Stimulated activated CD4-positive, alpha-beta T cell treated with anti-CD3 and anti-CD28 coated beads, Interleukin-15, amount 100 ng/mL, for 48 hours (primary cell): ENCODE measurements around the gene HMOX1.

Source experiments
- DNase-seq, 2 donors: peaks; one replicate each; pipeline ENCODE4 v3.0.0-alpha.2; 2020; ENCODE audit warnings: low read depth in 2 of 2

The HMOX1 gene, protein sequence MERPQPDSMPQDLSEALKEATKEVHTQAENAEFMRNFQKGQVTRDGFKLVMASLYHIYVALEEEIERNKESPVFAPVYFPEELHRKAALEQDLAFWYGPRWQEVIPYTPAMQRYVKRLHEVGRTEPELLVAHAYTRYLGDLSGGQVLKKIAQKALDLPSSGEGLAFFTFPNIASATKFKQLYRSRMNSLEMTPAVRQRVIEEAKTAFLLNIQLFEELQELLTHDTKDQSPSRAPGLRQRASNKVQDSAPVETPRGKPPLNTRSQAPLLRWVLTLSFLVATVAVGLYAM

DNA sequence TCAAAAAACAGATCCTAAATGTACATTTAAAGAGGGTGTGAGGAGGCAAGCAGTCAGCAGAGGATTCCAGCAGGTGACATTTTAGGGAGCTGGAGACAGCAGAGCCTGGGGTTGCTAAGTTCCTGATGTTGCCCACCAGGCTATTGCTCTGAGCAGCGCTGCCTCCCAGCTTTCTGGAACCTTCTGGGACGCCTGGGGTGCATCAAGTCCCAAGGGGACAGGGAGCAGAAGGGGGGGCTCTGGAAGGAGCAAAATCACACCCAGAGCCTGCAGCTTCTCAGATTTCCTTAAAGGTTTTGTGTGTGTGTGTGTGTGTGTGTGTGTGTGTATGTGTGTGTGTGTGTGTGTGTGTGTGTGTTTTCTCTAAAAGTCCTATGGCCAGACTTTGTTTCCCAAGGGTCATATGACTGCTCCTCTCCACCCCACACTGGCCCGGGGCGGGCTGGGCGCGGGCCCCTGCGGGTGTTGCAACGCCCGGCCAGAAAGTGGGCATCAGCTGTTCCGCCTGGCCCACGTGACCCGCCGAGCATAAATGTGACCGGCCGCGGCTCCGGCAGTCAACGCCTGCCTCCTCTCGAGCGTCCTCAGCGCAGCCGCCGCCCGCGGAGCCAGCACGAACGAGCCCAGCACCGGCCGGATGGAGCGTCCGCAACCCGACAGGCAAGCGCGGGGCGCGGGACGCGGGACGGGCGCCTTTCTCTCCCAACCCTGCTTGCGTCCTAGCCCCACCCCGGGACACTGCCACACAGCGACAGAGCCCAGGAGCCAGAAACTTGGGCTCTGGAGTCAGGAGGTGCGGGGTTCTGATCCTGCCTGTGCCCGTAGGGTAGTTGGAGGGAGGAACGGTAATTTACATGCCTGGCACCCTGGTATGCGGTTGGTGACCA, at the start of gene HMOX1:
Gene HMOX1 (plus strand): TSS at position 560 of the 887 bp plus-strand sequence. CDS start 78 bp downstream, at position 638.
- DNase-seq: peak in 1 of 2 donors; percentile 41

DNA sequence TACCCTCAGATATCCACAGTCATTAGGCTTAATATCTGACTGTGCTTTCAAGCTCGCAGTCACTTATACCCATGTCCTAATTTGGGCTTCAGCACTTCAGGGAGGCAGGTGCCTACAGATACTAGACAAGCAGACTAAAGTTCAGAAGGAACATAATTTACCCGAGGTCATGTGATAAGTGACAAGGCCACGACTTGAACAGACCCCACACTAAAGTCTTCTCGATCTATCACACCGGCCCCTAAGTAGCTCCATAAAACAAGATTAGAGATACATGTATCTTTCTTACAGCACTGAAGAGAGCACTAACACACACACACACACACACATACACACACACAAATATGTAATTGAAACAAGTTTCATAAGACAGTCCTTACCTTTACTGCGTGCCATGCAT, 48.6 kb upstream of the HMOX1 start:
- no peak for DNase-seq

DNA sequence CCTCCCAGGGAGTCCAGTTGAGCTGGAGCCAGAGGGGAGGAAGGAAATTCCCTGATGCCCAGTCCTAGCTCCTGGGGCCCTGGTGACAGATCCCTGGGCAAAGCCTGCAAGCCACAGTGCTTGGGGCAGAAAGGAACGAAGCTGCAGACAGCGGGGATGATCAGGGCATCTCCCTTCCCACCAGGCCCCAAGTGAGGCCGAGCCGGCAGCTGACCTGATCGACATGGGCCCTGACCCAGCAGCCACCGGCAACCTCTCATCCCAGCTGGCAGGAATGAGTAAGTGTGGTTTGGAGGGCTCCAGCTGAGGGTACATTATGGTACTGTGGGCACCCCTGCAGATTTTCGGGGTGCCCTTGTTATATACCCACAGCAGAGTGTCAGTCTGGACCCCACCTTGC, 47.7 kb upstream of the HMOX1 start:
- no peak for DNase-seq

DNA sequence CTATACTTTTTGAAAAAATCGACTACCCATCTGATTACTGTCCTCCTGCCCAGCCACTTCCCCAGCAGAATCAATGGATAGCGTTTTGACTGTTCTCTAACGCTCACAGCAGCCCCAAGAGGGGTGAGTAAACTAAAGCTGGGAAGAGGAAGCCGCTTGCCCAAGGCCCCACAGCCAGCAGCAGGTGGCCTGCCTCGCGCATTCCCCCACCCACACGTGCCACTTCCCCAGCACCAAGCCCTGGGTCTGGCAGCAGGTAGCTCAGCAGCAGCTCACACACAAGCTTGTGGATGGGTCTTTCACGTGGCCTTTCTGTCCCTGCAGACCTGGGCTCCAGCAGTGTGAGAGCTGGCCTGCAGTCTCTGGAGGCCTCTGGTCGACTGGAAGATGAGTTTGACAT, 46.9 kb upstream of the HMOX1 start:
- no peak for DNase-seq

DNA sequence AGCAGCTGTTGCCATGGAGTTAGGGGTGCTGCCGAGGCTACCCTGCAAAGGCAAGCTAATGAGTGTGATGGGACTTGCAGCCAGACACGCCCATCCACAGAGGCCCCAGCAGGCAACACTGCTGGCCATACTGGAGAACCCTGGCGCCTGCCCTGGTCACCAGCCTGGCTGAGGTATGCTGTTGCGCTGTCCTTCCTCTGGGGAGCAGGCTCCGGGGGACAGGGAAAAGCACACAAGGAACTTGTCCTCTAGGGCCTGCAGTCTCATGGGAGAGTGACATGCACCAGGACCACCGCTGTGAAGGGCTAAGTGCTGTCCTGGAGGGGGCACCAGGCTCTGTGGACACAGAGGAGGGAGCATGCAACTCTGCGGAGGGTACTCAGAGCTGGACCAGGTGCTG, 45.4 kb upstream of the HMOX1 start:
- no peak for DNase-seq

DNA sequence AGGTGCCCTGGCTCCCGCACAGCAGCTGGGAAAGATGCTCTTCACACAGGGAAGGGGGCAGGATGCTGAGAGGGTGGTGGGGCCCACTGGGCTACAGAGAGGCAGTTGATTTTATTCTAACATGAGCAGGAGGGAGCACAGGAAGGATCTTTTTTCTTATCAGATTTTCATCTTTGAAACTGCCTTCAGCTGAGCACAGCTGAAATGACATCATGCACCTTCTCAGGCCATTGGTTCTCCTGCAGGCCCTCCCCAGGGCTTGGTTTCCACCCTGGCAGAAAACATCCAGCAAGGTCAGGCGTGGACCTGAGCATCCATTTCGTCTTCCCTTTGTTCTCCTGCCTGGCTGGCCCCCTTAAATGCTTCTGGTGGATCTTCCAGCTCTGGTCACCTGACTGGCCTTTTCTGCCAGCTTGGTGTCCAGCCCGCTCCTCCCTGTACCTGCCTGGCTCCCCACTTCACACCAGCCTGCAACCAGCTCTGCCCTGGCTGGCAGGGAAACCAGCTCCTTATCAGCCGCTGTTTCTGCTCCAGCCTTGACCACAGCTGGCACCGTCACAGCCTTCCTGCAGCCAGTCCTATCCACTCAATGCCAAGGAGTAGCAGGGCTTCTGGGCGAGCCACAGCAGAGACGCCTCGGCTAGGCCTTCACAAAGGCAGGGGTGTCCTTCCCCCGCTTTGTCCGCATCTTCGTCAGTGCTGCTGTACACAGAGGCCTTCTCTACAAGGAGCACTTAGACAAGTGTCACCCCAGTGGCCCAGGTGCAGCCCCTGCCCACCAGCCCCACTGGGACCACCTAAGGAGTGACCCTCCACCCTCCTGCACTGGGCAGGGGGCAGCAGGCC, 44.7 kb upstream of the HMOX1 start:
- no peak for DNase-seq

DNA sequence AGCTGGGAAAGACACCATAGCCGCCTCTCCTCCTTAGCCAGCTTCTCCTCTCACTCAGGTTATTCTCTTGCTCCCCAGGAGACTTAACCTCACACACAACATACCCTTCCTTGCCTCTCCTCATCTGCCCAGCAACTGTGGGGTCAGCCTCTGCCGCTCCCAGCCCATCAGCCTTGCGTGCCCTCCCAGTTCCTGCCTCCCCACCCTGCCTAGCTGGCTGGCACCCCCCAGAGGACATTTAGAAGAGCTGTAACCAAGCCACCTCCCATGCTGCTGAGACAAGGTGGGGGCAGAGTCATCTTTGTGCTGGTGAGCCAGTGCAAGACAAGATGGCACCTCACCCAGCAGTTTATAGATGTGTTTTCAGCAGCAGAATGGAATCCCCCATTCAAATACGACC, 43.0 kb upstream of the HMOX1 start:
- no peak for DNase-seq

DNA sequence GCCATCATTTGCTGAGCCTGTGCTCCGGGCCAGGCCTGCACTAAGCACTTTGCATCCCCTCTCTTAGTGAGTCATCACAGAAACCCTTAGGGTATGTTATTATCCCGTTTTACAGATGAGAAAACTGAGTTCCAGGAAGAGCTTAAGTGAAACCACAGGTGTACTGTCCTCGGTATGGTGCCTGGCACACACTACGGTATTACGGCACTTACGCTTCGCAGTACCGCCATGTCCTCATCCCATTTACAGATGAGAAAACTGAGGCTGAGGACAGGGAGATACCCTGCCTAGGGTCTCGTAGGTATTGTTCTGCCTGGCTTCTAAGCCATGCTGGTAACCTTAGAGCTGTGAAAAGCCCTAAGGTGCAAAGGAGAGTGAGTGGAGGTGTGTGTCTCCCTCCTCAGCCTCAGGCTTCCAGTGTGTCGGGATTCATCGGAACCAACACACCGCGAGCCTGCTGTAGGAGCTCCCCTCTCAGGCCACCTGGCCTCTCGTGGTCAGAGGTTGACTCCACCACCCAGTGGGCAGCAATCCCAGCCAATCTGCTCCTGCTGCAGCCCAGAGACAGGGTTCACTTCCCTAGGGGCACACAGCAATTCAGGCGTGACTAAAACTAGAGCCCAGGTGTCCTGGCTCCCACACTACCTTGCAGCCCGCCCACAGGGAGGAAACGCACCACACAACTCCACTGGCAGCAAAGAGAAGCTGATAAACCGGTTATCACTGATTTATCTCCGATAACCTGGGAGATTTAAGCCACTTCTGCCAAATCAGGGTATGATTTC, 39.6 kb upstream of the HMOX1 start:
- no peak for DNase-seq

DNA sequence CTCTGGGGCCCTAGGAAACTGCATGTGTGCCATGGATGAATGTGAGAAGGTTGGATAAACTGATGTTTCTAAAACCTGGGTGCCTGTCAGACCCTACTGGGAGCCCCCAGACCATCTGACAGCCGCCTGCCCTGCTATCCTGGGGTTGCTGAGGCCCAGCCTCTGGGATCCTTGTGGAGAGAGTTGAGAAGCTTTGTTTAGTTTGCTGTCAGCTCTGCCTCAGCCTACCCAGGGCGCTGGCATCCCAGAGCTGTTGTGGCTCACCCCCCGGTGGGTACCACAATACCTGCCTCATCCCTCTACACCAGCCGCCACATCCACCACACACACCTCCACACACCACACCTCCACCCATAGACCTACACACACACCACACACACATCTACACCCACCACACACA, 38.5 kb upstream of the HMOX1 start:
- no peak for DNase-seq

DNA sequence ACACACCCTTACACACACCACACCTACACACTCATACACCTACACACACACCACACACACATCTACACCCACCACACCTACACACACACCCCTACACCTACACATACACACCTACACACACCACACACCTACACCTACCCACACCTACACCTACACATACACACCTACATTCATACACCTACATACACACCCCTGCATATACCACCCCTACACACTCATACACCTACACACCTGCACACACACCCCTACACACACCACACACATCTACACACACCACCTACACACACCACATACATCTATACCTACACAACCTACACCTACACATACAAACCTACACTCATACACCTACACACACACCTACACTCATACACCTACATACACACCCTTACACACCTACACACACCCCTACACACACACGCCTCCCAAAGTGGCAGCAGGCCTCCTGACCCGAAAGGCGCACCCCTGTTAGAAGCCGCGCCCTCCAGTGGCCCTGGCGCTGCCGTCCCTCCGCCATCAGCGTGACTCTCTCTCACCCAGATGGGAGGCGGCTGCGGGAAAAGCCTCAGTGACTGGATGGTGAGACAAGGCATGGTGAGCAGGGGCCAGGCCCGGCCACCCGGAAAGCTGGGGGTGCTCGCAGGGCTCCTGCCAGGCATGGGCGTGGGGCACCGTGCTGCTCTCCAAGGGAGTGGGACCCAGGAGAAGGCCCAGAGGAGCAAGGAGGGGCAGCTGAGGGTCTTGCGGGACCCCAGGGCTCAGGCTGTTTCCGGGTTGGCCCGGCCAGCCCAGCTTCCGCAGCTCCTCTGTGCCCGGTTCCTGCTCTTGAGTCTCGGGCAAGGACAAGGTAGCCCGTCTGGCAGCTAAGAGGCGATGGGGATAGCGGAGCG, 37.0 kb upstream of the HMOX1 start:
- no peak for DNase-seq

DNA sequence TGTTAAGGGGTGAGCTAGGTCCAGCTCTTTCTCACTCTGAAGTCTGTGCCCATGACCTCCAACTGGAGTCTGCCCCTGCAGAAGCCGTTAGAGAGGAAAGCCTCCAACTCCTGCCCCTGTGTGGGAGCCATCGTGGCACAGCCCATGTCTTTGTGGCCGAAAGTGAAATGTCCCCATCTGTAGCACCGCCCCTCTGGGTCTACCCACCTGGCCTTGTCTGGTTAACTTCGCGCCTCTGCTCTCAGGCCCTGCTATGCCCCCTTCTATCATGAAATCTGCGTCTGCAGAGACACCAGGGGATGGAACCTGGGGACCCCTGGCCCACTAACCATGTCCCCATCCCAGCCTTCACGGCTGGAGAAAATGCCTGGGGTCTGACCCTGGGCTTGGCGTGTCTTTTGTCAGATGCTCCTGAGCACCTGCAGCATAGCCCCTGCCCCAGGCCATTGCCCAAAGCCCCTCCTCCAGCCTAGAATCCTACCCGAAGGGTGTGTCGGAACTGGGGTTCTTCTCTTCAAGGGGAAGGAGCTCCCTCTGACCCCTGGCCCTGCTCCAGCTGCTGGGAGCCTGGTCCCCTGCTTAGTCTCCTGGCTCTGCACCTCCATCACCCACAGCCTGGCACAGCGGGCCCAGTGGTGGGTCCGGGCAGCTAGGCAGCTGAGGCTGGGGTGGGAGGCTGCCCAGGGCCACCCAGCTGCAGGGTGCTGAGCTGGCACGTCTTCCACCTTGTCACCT, 35.8 kb upstream of the HMOX1 start:
- DNase-seq: no peak

DNA sequence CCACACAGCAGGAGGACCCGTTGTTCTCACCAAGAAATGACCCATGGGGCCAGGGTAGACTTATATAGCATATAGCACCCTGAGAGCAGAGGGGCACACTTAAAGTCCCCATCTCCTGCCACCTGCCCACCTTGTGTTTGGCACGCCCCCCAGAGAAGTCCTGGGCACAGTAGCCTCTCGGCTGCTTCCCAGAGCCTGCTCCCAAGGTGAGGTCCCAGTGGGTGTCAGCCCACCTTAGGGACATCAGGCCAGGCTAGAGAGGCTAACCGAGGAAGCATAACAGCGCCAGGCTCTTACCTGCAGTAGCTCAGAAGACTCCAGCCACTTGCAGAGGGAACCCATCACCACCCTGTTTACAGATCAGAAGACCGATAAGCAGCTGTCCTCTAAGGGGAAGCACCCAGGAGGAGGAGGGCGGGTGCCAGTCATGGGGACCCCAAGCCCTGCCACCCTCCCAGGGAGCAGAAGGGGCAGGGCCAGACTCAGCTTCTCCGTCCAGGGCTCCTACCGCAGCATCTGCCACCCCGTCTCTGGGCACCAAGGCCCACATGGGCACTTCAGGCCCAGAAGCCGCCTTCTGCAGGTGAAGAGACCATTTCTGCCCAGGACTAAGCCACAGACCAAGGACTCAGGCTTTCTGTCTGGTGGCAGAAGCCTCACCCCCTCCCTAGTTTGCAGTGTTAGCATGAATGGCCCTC, 34.9 kb upstream of the HMOX1 start:
- no peak for DNase-seq

DNA sequence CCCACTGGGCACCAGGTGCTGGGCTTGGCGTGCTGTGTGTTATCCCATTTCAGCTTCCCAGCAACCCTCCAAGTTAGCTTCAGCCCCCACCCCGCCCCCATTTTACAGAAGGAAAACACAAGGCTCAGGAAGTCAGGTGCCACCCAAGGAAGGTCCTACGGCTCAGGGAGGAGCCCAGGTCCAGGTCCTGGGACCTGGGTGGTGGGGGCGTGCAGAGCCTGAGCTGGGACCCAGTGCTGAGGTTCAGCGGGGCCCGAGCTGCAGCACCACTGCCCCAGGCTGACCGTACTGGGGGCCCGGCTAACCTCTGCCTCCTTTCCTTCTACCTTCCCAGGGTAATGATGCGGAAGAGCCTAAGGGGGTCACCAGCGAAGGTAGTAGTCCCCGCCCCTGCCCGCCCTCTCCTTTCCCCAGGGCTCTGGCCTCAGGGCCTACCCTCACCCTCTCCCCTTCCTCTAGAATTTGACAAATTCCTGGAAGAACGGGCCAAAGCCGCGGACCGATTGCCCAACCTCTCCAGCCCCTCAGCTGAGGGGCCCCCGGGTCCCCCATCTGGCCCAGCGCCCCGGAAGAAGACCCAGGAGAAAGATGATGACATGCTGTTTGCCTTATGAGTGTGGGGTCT, 34.2 kb upstream of the HMOX1 start:
- no peak for DNase-seq

DNA sequence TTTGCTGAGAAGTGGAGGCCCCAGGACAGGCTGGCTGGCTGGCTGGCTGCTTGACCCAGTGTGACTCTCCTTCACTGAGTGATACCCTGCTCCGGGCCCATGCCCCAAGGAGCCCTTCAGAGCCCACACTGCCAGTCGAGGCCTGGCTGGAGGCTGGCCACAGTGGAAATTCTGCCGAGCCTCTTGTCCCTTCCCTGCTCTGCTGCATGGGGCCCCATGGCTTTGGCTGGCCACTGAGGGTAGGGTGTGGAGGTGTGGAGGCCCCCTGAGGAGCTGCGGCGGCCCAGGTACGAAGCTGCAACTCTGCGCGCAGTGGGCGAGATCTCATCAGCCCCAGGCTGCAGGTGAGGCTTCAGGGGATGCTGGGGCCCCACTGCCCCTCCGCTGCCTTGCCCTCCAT, 33.4 kb upstream of the HMOX1 start:
- DNase-seq: no peak

DNA sequence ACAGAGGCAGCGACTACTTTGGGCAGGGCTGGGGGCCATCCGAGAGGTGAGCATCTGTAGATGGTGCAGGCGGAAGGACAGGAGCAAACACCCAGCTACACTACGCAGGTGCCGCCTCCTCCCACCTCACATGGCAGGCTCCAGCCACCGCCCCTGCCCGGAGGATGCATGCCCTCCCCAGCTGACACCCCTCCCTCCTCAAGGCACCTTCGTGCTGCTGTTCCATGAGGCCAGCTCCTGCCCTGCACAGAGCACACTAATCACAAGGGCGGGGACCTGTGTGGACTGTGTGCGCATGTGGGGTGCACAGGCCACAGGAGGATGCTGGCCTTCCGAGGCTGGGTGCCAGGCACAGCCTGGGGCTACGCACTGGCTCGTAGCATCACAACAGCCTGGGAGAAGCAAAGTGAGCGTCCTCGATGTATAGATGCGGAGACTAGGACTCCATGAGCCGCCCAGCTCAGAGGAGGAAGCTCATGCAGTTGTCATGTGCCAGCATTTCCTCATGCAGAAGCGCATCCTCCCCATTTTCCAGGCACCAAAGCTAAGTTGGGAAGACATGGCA, 32.8 kb upstream of the HMOX1 start:
- no peak for DNase-seq

DNA sequence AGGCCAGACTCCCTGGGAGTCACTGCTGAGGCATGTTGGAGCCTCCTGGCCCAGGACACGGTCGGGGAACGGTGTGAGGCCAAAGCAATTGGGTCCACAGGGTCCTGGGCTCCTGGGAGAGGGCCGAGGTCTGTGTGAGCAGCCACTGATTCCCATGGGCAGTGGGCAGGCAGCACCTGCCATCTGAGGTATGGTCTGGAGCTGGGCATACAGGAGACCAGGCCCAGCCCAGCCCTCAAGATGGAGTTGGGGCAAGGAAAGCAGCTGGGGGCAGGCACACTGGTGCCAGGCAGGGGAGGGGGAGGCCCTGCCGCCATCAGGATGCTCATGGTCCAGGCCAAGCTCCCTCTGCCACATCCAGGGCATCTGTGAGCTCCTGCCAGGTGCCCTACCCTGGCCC, 32.2 kb upstream of the HMOX1 start:
- DNase-seq: no peak

DNA sequence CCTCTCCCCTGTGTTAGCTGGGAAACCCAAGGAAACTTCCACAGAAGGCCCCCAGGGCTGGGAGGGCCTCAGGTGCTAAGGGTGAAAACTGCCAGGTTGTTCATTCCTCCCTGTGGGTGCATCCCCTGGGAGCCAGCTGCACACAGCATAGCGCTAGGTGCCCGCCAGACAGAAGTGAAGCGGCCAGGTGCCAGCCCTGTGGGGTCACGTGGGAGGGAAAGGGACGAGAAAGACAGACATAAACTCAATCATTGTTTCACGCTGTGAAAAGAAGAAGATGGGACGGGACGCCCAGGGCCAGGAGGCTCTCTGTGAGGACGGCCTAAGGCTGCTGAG, 31.6 kb upstream of the HMOX1 start:
- no peak for DNase-seq

DNA sequence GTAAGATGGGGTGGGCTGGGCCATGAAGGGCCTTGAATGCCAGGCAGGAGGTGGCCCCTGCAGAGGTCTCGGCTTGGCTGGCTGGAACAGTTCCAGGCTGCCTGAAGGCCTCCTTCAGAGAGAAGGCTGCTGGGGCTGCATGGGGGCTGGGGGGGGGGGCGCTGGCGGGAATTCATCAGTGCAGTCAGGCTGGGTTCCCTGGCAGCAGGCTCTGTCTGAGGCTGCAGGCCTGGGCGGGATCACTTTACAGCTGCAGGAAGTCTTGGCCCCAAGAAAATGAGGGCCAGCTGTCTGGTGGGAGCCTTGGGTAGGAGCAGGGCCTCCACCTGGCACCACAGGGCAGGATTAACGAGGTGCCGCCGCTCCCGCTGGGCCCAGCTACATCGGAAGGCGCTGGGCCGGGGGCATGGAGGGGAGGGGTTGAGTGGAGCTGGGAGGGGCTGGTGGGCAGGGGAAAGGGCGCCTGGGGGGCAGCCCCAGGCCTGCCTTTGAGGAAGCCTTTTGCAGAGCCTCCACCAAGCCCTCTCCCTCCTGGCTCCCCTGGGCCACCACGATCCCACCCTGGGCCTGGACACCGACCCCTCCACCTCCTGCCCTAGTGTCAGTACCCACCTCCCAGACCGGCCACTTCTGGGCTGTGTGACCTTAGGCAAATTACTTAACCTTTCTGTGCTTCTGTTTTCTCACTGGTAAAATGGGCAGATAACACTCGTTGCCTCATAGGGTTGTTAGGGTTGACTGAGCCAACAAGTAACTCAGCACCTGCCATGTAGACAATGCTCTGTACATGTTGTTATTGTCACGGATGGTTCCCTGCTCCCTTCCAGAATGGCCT, 31.0 kb upstream of the HMOX1 start:
- DNase-seq: no peak
